ENCODE data around the gene TUBB4A. TPM values are rescaled to one million over a fixed set of nuclear protein-coding genes. Genes with fewer than 3 reads are reported as not detected.
A peak's percentile ranks its signal among the peaks of the same experiment; 100 is the strongest.
"Not testable (repeated sequence)": the region's sequence is repeated elsewhere in the genome, so short reads cannot be mapped to it uniquely, and the experiment has no call there.

Gene TUBB4A
- total RNA-seq, 2 donors from 2014 or later: 3.0 to 3.4 TPM

GRCh38 chr19:6514926-6515544, 12.9 kb upstream of the TUBB4A start:
- TF ChIP-seq CTCF (IDR thresholded peaks at IDR 0.05) (no peak), POLR2A (IDR thresholded peaks at IDR 0.05) (no peak)
- Histone ChIP-seq H3K27me3 (no peaks in the 10 kb centered on the region), H3K4me1 (peaks cover 10% of the 10 kb centered on the region), H3K36me3 (replicated peaks in 1 of 2; ENCODE audit: insufficient read depth in 1 of 2, low read depth in 2 of 2) (no peaks in the 10 kb centered on the region), H3K27ac (no peak overlapping the region), H3K4me3 (no peak overlapping the region), H3K9me3 (no peaks in the 10 kb centered on the region)
- ATAC-seq (no peak), DNase-seq (no peak)
- 79 to 87% methylated on average over 9 to 15 of the region's 15 CpGs for WGBS, 2 donors
- intact Hi-C loops (cut with DNase I): loop anchor here (10.0 kb wide), 1 partner anchor 230 kb away; no protein-coding TSS in a partner anchor

DNA sequence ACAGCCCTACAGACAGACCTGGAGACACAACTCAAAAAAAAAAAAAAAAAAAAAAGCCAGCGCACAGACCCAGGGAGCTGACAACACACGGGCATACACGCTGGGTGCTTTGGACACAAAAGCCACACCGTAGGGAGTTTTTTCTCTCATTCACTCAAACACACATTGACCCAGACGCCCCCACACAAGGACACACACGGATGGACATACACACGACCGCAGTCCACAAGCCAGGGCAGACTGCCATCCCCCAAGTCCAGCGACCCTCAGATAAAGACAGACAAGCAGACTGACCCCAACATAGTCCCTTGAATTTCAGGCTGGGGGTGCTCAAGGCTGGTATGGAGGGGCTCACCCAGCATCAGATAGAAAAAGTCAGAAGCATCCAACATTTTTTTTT, 12.0 kb upstream of the TUBB4A start:
- intact Hi-C loops (cut with DNase I): loop anchor here (10.0 kb wide), 1 partner anchor 231 kb away; no protein-coding TSS in a partner anchor
- 77 to 79% methylated on average over 9 of the region's 9 CpGs for WGBS, 2 donors
- DNase-seq: no peak
- TF ChIP-seq POLR2A (IDR thresholded peaks at IDR 0.05) (no peak), CTCF (IDR thresholded peaks at IDR 0.05) (no peak)
- Histone ChIP-seq H3K4me1 (peaks cover 16% of the 10 kb centered on the region), H3K27me3 (no peaks in the 10 kb centered on the region), H3K27ac (no peak overlapping the region), H3K36me3 (replicated peaks in 1 of 2; ENCODE audit: insufficient read depth in 1 of 2, low read depth in 2 of 2) (no peaks in the 10 kb centered on the region), H3K4me3 (no peak overlapping the region), H3K9me3 (no peaks in the 10 kb centered on the region)
- no peak for ATAC-seq

- Histone ChIP-seq H3K4me1 (peaks cover 22% of the 10 kb centered on the region), H3K36me3 (replicated peaks in 1 of 2; ENCODE audit: insufficient read depth in 1 of 2, low read depth in 2 of 2) (no peaks in the 10 kb centered on the region), H3K27me3 (no peaks in the 10 kb centered on the region), H3K4me3 (no peak overlapping the region), H3K9me3 (no peaks in the 10 kb centered on the region), H3K27ac (peak overlapping the region in 1 of 4 donors; percentile 87)
- TF ChIP-seq POLR2A (IDR thresholded peaks at IDR 0.05) (no peak), CTCF (IDR thresholded peaks at IDR 0.05) (no peak)
- DNase-seq: no peak
- WGBS, 2 donors: 67 to 77% methylated on average over 6 to 7 of the region's 7 CpGs
- intact Hi-C loops (cut with DNase I): loop anchor here (10.0 kb wide), 1 partner anchor 234 kb away; no protein-coding TSS in a partner anchor
- no peak for ATAC-seq
These were observed 8.5 kb upstream of the TUBB4A start for GRCh38 chr19:6510618-6511017.

- peak overlapping the region; percentile 59 to 90 (median 84) for H3K27ac ChIP-seq
- H3K36me3 ChIP-seq (replicated peaks in 1 of 2; ENCODE audit: insufficient read depth in 1 of 2, low read depth in 2 of 2): no peaks in the 10 kb centered on the region
- H3K4me3 ChIP-seq: no peak overlapping the region
- ATAC-seq (peak; percentile 93), DNase-seq (peak; percentile 84 to 95 (median 90))
- H3K9me3 ChIP-seq: no peaks in the 10 kb centered on the region
- 28 to 37% methylated on average over 15 to 19 of the region's 20 CpGs for WGBS, 2 donors
- intact Hi-C loops (cut with DNase I): no loop called here
- H3K4me1 ChIP-seq: peaks cover 22% of the 10 kb centered on the region
- TF ChIP-seq POLR2A (IDR thresholded peaks at IDR 0.05) (no peak), CTCF (IDR thresholded peaks at IDR 0.05) (no peak)
- no peaks in the 10 kb centered on the region for H3K27me3 ChIP-seq
These were observed 7.2 kb upstream of the TUBB4A start for GRCh38 chr19:6509118-6509971.

GRCh38 chr19:6508028-6508771, 6.1 kb upstream of the TUBB4A start:
- intact Hi-C loops (cut with DNase I); H3K36me3 ChIP-seq (replicated peaks in 1 of 2; ENCODE audit: insufficient read depth in 1 of 2, low read depth in 2 of 2); H3K27me3 ChIP-seq; ATAC-seq; H3K9me3 ChIP-seq; H3K4me3 ChIP-seq: not testable (repeated sequence)
- DNase-seq: peak in 1 of 4 donors; percentile 28
- H3K27ac ChIP-seq: peak overlapping the region in 3 of 4 donors; percentile 82 to 90 (median 87)
- 81 to 84% methylated on average over 6 to 9 of the region's 9 CpGs for WGBS, 2 donors
- peaks cover 22% of the 10 kb centered on the region for H3K4me1 ChIP-seq
